ENCODE results near the gene YWHAG. TPM values are rescaled to one million over a fixed set of nuclear protein-coding genes. Genes with fewer than 3 reads are reported as not detected.

YWHAG gene
- total and polyA plus RNA-seq, 9 of the 15 experiments (the other 6 are each of a cell fraction or from before 2014, with no cell fraction given) = 30.4 to 246 (median 94.5) TPM

DNA sequence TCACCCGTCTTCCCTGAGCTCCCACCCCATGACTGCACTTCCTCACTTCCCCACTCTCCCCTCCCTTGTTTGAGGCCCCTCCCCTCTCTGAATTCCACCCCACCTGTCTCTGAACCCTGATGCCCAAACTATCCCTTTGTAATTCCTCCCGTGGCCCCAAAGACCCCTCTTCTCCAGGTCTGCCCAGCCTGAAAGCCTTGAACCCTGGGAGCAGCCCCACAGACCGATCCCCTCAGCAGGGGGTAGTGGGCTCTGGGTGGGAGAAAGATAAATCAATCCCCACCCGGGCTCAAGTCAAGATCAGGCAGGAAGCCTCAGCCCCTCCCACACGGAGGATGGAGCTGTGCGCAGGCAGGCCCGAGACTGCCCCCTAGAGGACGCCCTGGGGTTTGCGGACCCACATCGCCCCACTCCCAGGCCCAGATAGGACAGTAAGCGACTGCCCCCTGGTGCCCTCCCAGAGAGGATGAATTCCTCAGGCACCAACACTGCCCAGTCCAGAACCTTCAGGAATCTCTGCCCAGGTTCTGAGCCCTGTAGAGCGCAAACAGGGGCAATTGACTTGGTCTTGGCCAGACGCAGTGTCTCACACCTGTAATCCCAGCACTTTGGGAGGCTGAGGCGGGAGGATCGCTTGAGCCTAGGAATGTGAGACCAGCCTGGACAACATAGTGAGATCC is 44.6 kb downstream of the YWHAG start (continued):
- peak; percentile 78 for TF ChIP-seq CREM (IDR thresholded peaks at IDR 0.05; ENCODE audit: low read depth)
- TF ChIP-seq ELF4 (CRISPR knock-in tag; IDR thresholded peaks at IDR 0.05) = no peak
- peak; percentile 62 for TF ChIP-seq HCFC1 (IDR thresholded peaks at IDR 0.05; ENCODE audit: low read depth, low read length)
- TF ChIP-seq ZBTB40 (IDR thresholded peaks at IDR 0.05) = no peak
- TF ChIP-seq ZBTB40 (CRISPR knock-in tag; IDR thresholded peaks at IDR 0.05) = no peak
- peak; percentile 34; the same call in 1 of the 2 replicates for TF ChIP-seq NCOR1 (IDR thresholded peaks at IDR 0.05)
- TF ChIP-seq, protein P1, sequence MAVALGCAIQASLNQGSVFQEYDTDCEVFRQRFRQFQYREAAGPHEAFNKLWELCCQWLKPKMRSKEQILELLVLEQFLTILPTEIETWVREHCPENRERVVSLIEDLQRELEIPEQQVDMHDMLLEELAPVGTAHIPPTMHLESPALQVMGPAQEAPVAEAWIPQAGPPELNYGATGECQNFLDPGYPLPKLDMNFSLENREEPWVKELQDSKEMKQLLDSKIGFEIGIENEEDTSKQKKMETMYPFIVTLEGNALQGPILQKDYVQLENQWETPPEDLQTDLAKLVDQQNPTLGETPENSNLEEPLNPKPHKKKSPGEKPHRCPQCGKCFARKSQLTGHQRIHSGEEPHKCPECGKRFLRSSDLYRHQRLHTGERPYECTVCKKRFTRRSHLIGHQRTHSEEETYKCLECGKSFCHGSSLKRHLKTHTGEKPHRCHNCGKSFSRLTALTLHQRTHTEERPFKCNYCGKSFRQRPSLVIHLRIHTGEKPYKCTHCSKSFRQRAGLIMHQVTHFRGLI (CRISPR knock-in tag; IDR thresholded peaks at IDR 0.05) = no peak
- TF ChIP-seq, protein P2, sequence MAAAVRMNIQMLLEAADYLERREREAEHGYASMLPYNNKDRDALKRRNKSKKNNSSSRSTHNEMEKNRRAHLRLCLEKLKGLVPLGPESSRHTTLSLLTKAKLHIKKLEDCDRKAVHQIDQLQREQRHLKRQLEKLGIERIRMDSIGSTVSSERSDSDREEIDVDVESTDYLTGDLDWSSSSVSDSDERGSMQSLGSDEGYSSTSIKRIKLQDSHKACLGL (CRISPR knock-in tag; IDR thresholded peaks at IDR 0.05; ENCODE audit: borderline replicate concordance, poor library complexity, severe bottlenecking) = no peak
- TF ChIP-seq SFPQ (IDR thresholded peaks at IDR 0.05; ENCODE audit: low read depth, low read length) = no peak
- peak; percentile 44; the same call in 1 of the 2 replicates for TF ChIP-seq CBX5 (IDR thresholded peaks at IDR 0.05; ENCODE audit: borderline replicate concordance, low read depth)
- TF ChIP-seq GATAD2B (IDR thresholded peaks at IDR 0.05; ENCODE audit: borderline replicate concordance) = no peak
- TF ChIP-seq LCOR (CRISPR knock-in tag; IDR thresholded peaks at IDR 0.05) = peak; percentile 93
- TF ChIP-seq BCL6 (CRISPR knock-in tag; IDR thresholded peaks at IDR 0.05) = no peak
